ENCODE measurements around the gene COL24A1. TPM values are rescaled to one million over a fixed set of nuclear protein-coding genes. Genes with fewer than 3 reads are reported as not detected.
A peak's percentile ranks its signal among the peaks of the same experiment; 100 is the strongest.

Gene COL24A1
- total and polyA plus RNA-seq, 4 donors, result 0.33 to 16.7 (median 0.67) TPM

GRCh38 chr1:86068841-86069756, 87.5 kb downstream of the COL24A1 start:
- no peaks in the 10 kb centered on the region for H3K27me3 ChIP-seq (ENCODE audit: control insufficient read depth in 3 of 3, insufficient read depth in 3 of 3, low read length in 2 of 3)
- H3K27ac ChIP-seq (ENCODE audit: low read depth in 1 of 2, low read length in 1 of 2), result no peak overlapping the region
- TF ChIP-seq CTCF (IDR thresholded peaks at IDR 0.05; ENCODE audit: control extremely low read depth, extremely low read depth), result no peak
- H3K4me1 ChIP-seq (ENCODE audit: control insufficient read depth in 5 of 5, insufficient read depth in 5 of 5, low read length in 5 of 5), result peaks cover 0 to 3% (median 0%) of the 10 kb centered on the region in 5 donors
- no peak for DNase-seq
- no peak for ATAC-seq (ENCODE audit: insufficient read depth, low FRiP score)
- H3K4me3 ChIP-seq, result no peak overlapping the region
- peaks cover 0 to 17% (median 5%) of the 10 kb centered on the region in 4 donors for H3K36me3 ChIP-seq (ENCODE audit: control insufficient read depth in 4 of 4, insufficient read depth in 4 of 4, low read length in 4 of 4)
- H3K9me3 ChIP-seq (ENCODE audit: control insufficient read depth in 4 of 4, insufficient read depth in 3 of 4, low read length in 3 of 4), result peaks cover 0 to 12% (median 2%) of the 10 kb centered on the region in 4 donors
- H3K9ac ChIP-seq (ENCODE audit: insufficient read depth in 1 of 2, low read length in 2 of 2), result no peak overlapping the region
- 70 to 74% methylated on average over 3 of the region's 3 CpGs for WGBS, 2 donors

GRCh38 chr1:86068271-86068721, 88.3 kb downstream of the COL24A1 start:
- no peak overlapping the region for H3K4me3 ChIP-seq
- H3K27me3 ChIP-seq (ENCODE audit: control insufficient read depth in 3 of 3, insufficient read depth in 3 of 3, low read length in 2 of 3), result no peaks in the 10 kb centered on the region
- DNase-seq (peak; percentile 24 to 51 (median 48)), ATAC-seq (ENCODE audit: insufficient read depth, low FRiP score) (no peak)
- H3K4me1 ChIP-seq (ENCODE audit: control insufficient read depth in 5 of 5, insufficient read depth in 5 of 5, low read length in 5 of 5), result peaks cover 0 to 4% (median 0%) of the 10 kb centered on the region in 5 donors
- no peak overlapping the region for H3K27ac ChIP-seq (ENCODE audit: low read depth in 1 of 2, low read length in 1 of 2)
- no peak overlapping the region for H3K9ac ChIP-seq (ENCODE audit: insufficient read depth in 1 of 2, low read length in 2 of 2)
- no peak for TF ChIP-seq CTCF (IDR thresholded peaks at IDR 0.05; ENCODE audit: control extremely low read depth, extremely low read depth)
- peaks cover 0 to 12% (median 2%) of the 10 kb centered on the region in 4 donors for H3K9me3 ChIP-seq (ENCODE audit: control insufficient read depth in 4 of 4, insufficient read depth in 3 of 4, low read length in 3 of 4)
- 76 to 82% methylated on average over 3 of the region's 3 CpGs for WGBS, 2 donors
- peaks cover 0 to 17% (median 5%) of the 10 kb centered on the region in 4 donors for H3K36me3 ChIP-seq (ENCODE audit: control insufficient read depth in 4 of 4, insufficient read depth in 4 of 4, low read length in 4 of 4)

- no peak for ATAC-seq (ENCODE audit: insufficient read depth, low FRiP score)
Measured at GRCh38 chr1:86067626-86068025, 88.9 kb downstream of the COL24A1 start.

More at GRCh38 chr1:86067626-86068025, 88.9 kb downstream of the COL24A1 start:
- H3K4me1 ChIP-seq (ENCODE audit: control insufficient read depth in 5 of 5, insufficient read depth in 5 of 5, low read length in 5 of 5), result peaks cover 0 to 4% (median 0%) of the 10 kb centered on the region in 5 donors
- no peak for TF ChIP-seq CTCF (IDR thresholded peaks at IDR 0.05; ENCODE audit: control extremely low read depth, extremely low read depth)
- no peak overlapping the region for H3K9ac ChIP-seq (ENCODE audit: insufficient read depth in 1 of 2, low read length in 2 of 2)
- H3K27ac ChIP-seq (ENCODE audit: low read depth in 1 of 2, low read length in 1 of 2), result no peak overlapping the region
- H3K27me3 ChIP-seq (ENCODE audit: control insufficient read depth in 3 of 3, insufficient read depth in 3 of 3, low read length in 2 of 3), result no peaks in the 10 kb centered on the region
- DNase-seq, result peak; percentile 12 to 75 (median 66)
- peaks cover 0 to 12% (median 2%) of the 10 kb centered on the region in 4 donors for H3K9me3 ChIP-seq (ENCODE audit: control insufficient read depth in 4 of 4, insufficient read depth in 3 of 4, low read length in 3 of 4)
- peaks cover 0 to 17% (median 5%) of the 10 kb centered on the region in 4 donors for H3K36me3 ChIP-seq (ENCODE audit: control insufficient read depth in 4 of 4, insufficient read depth in 4 of 4, low read length in 4 of 4)
- H3K4me3 ChIP-seq, result no peak overlapping the region

Measured in lung (tissue), 12 donors.